Measurements from ENCODE around the gene PPP2R5E. TPM values are rescaled to one million over a fixed set of nuclear protein-coding genes. Genes with fewer than 3 reads are reported as not detected.

Gene PPP2R5E
- total RNA-seq, 1 donor from 2014 or later = 22.3 TPM

GRCh38 chr14:63342371-63342770 lies 200.8 kb downstream of the PPP2R5E start:
- DNase-seq (ENCODE audit: low read depth) = no peak
- Histone ChIP-seq H3K4me3 (ENCODE audit: low read depth, low read length) (no peak overlapping the region), H3K27me3 (ENCODE audit: control insufficient read depth, insufficient read depth, low read length) (no peaks in the 10 kb centered on the region), H3K36me3 (ENCODE audit: control insufficient read depth, insufficient read depth, low read length) (no peaks in the 10 kb centered on the region)
- TF ChIP-seq CTCF (IDR thresholded peaks at IDR 0.05; ENCODE audit: insufficient read depth, low read length, poor library complexity, severe bottlenecking) = no peak

- no peak for DNase-seq (ENCODE audit: low read depth)
- H3K36me3 ChIP-seq (ENCODE audit: control insufficient read depth, insufficient read depth, low read length) = no peaks in the 10 kb centered on the region
- TF ChIP-seq CTCF (IDR thresholded peaks at IDR 0.05; ENCODE audit: insufficient read depth, low read length, poor library complexity, severe bottlenecking) = no peak
- H3K4me3 ChIP-seq (ENCODE audit: low read depth, low read length) = no peak overlapping the region
- H3K27me3 ChIP-seq (ENCODE audit: control insufficient read depth, insufficient read depth, low read length) = no peaks in the 10 kb centered on the region
These were observed 214.1 kb downstream of the PPP2R5E start for GRCh38 chr14:63328787-63329737.

GRCh38 chr14:63326840-63327239 lies 216.3 kb downstream of the PPP2R5E start:
- no peaks in the 10 kb centered on the region for H3K36me3 ChIP-seq (ENCODE audit: control insufficient read depth, insufficient read depth, low read length)
- no peak for DNase-seq (ENCODE audit: low read depth)
- no peak overlapping the region for H3K4me3 ChIP-seq (ENCODE audit: low read depth, low read length)
- no peaks in the 10 kb centered on the region for H3K27me3 ChIP-seq (ENCODE audit: control insufficient read depth, insufficient read depth, low read length)
- TF ChIP-seq CTCF (IDR thresholded peaks at IDR 0.05; ENCODE audit: insufficient read depth, low read length, poor library complexity, severe bottlenecking) = no peak

- H3K4me3 ChIP-seq (ENCODE audit: low read depth, low read length) = no peak overlapping the region
- no peaks in the 10 kb centered on the region for H3K36me3 ChIP-seq (ENCODE audit: control insufficient read depth, insufficient read depth, low read length)
- no peaks in the 10 kb centered on the region for H3K27me3 ChIP-seq (ENCODE audit: control insufficient read depth, insufficient read depth, low read length)
- TF ChIP-seq CTCF (IDR thresholded peaks at IDR 0.05; ENCODE audit: insufficient read depth, low read length, poor library complexity, severe bottlenecking) = no peak
- DNase-seq (ENCODE audit: low read depth) = no peak
These were observed 220.1 kb downstream of the PPP2R5E start for GRCh38 chr14:63322897-63323573.

- no peak for TF ChIP-seq CTCF (IDR thresholded peaks at IDR 0.05; ENCODE audit: insufficient read depth, low read length, poor library complexity, severe bottlenecking)
- DNase-seq (ENCODE audit: low read depth) = no peak
- Histone ChIP-seq H3K36me3 (ENCODE audit: control insufficient read depth, insufficient read depth, low read length) (no peaks in the 10 kb centered on the region), H3K4me3 (ENCODE audit: low read depth, low read length) (no peak overlapping the region), H3K27me3 (ENCODE audit: control insufficient read depth, insufficient read depth, low read length) (no peaks in the 10 kb centered on the region)
These were observed 220.7 kb downstream of the PPP2R5E start for GRCh38 chr14:63322472-63322871.

Other genes with a start within 250 kb of the PPP2R5E start
- gene GPHB5, start 224.4 kb downstream of the PPP2R5E start, total RNA-seq = not detected in 2 replicates
- gene WDR89, start 98.5 kb upstream of the PPP2R5E start, total RNA-seq = 12.2 and 13.6 TPM in 2 replicates
- 19.0 and 22.5 TPM in 2 replicates for gene SGPP1, start 184.7 kb upstream of the PPP2R5E start, total RNA-seq

All from kidney epithelial cell (primary cell).